K562 (cell line): Measurements from ENCODE around the gene SAPCD1. TPM values are rescaled to one million over a fixed set of nuclear protein-coding genes. Genes with fewer than 3 reads are reported as not detected.
A peak's percentile ranks its signal among the peaks of the same experiment; 100 is the strongest.

Source experiments
- ATAC-seq: fragments of 200-7000 bp; cut with Tn5 transposase; 3 replicates; pipeline ENCODE4 v1.9.1; 2020; ENCODE audit warnings: moderate library complexity
- BruUV-seq: library from RNA; stranded (reverse); fragments of 400-500 nt; replicated peaks from 2 replicates; lab custom pipeline; 2021; lab: Mats Ljungman, UMichigan
- CTCF ChIA-PET: fragments of 300-600 bp; formaldehyde crosslinking; extraction: SDS; loops from one replicate; lab custom pipeline; 2021; ENCODE audit warnings: low intra/inter-chr PET ratio; lab: Yijun Ruan, JAX
- POLR2A ChIA-PET: fragments of 300-600, 350-650 bp; sonication (Branson Sonifier 250); formaldehyde crosslinking; extraction: SDS; loops from one replicate; lab custom pipeline; 2021; ENCODE audit warnings: antibody characterized with exemption, inconsistent platforms; lab: Yijun Ruan, JAX
- DNase-seq, 4 experiments: peaks; one replicate each; pipeline versions ENCODE4 v3.0.0 to v3.0.0-alpha.2; 2011 to 2018; ENCODE audit warnings: low spot score in 3 of 4, mixed read lengths in 3 of 4; ENCODE audit errors: extremely low read depth in 1 of 4
- FAIRE-seq: peaks from 2 replicates; lab custom pipeline; 2011; peaks lifted over from hg19 to GRCh38; lab: Jason Lieb, UNC
- H2AFZ ChIP-seq: 2 replicates; pipeline ENCODE4 v1.6.0; 2011; ENCODE audit warnings: low read depth, low read length, control low read depth, inconsistent platforms
- H3K27ac ChIP-seq: fragments of 200-600 bp; 3 replicates; pipeline ENCODE4 v1.8.0; 2011; ENCODE audit warnings: low read depth, mild to moderate bottlenecking, control low read depth, inconsistent platforms, low read length, moderate library complexity, mixed read lengths; ENCODE audit errors: extremely low read depth
- H3K27me3 ChIP-seq, 2 experiments: fragments of 300-600 bp in 1 of 2; 2 replicates in 1 of 2; 3 replicates in 1 of 2; pipeline versions ENCODE4 v1.6.0 to v1.8.0; 2011; ENCODE audit warnings: inconsistent platforms in 2 of 2, low read length in 2 of 2, mild to moderate bottlenecking in 1 of 2, mixed read lengths in 1 of 2, moderate library complexity in 1 of 2; ENCODE audit not compliant: control insufficient read depth in 2 of 2, insufficient read depth in 2 of 2
- H3K36me3 ChIP-seq: fragments of 300-600 bp; 3 replicates; pipeline ENCODE4 v1.8.0; 2011; ENCODE audit warnings: mild to moderate bottlenecking, low read length, inconsistent platforms; ENCODE audit not compliant: control insufficient read depth, insufficient read depth
- H3K4me1 ChIP-seq, 2 experiments: fragments of 200-600 bp in 1 of 2; replicated peaks in 1 of 2; 2 replicates in 1 of 2; 3 replicates in 1 of 2; pipeline versions ENCODE4 v1.5.1 to v1.8.0; 2011; ENCODE audit warnings: inconsistent platforms in 2 of 2, low read length in 2 of 2, mild to moderate bottlenecking in 1 of 2, mixed read lengths in 1 of 2, moderate library complexity in 1 of 2; ENCODE audit not compliant: control insufficient read depth in 2 of 2, insufficient read depth in 2 of 2
- H3K4me2 ChIP-seq: 2 replicates; pipeline ENCODE4 v1.6.1; 2011; ENCODE audit warnings: low read length, control low read depth, inconsistent platforms, mixed read lengths; ENCODE audit not compliant: insufficient read depth
- H3K4me3 ChIP-seq: fragments of 200-600 bp; sonication (generic), shearing (Covaris generic); 2 replicates; pipeline ENCODE4 v1.5.1; 2016; ENCODE audit warnings: control low read depth, inconsistent platforms
- H3K79me2 ChIP-seq: fragments of 200-600 bp; 3 replicates; pipeline ENCODE4 v1.8.0; 2011; ENCODE audit warnings: low read length, inconsistent platforms; ENCODE audit not compliant: control insufficient read depth, insufficient read depth
- H3K9ac ChIP-seq, 2 experiments: 2 replicates each; pipeline versions ENCODE4 v1.6.0 to v1.6.1; 2011; ENCODE audit warnings: low read depth in 2 of 2, low read length in 2 of 2, control low read depth in 1 of 2, inconsistent platforms in 1 of 2, mild to moderate bottlenecking in 1 of 2, mixed read lengths in 1 of 2; ENCODE audit not compliant: insufficient read depth in 1 of 2
- H3K9me1 ChIP-seq: one replicate; pipeline ENCODE4 v1.6.0; 2011; ENCODE audit warnings: inconsistent platforms, mild to moderate bottlenecking, low read length, moderate library complexity; ENCODE audit not compliant: control insufficient read depth, insufficient read depth
- H3K9me3 ChIP-seq: replicated peaks from 2 replicates; pipeline ENCODE4 v1.5.1; 2011; ENCODE audit warnings: low read depth, low read length, inconsistent platforms; ENCODE audit not compliant: control insufficient read depth, insufficient read depth
- H4K20me1 ChIP-seq: replicated peaks from 2 replicates; pipeline ENCODE4 v1.6.1; 2011; ENCODE audit warnings: low read length, inconsistent platforms, mixed read lengths; ENCODE audit not compliant: control insufficient read depth, insufficient read depth
- DACH1 ChIP-seq: fragments of 450-650 bp; IDR thresholded peaks from 2 replicates; pipeline ENCODE4 v1.6.1; 2018; ENCODE audit not compliant: partially characterized antibody
- EHMT2 ChIP-seq: fragments of 450-650 bp; IDR thresholded peaks from 2 replicates; pipeline ENCODE4 v1.6.1; 2018; ENCODE audit warnings: antibody characterized with exemption
- HMGN3 ChIP-seq: IDR thresholded peaks from 2 replicates; pipeline ENCODE4 v1.6.1; 2011; ENCODE audit warnings: borderline replicate concordance, low read depth, mild to moderate bottlenecking, mixed read lengths, low read length; ENCODE audit not compliant: insufficient read length; ENCODE audit errors: extremely low read depth
- ILF3 ChIP-seq: fragments of 450-650 bp; IDR thresholded peaks from 2 replicates; pipeline ENCODE4 v1.6.1; 2018; ENCODE audit warnings: antibody characterized with exemption, mild to moderate bottlenecking, moderate library complexity, borderline replicate concordance
- NEUROD1 ChIP-seq: fragments of 150-350 bp; IDR thresholded peaks from 2 replicates; pipeline ENCODE4 v1.6.1; 2014; ENCODE audit warnings: borderline replicate concordance, low read length, low read depth; ENCODE audit not compliant: partially characterized antibody
- POLR2G ChIP-seq: fragments of 200-400 bp; formaldehyde crosslinking; IDR thresholded peaks from 2 replicates; pipeline ENCODE4 v1.6.1; 2017; ENCODE audit warnings: low read depth, mild to moderate bottlenecking, antibody characterized with exemption, low read length, moderate library complexity
- TAF1 ChIP-seq: IDR thresholded peaks from 2 replicates; pipeline ENCODE4 v1.6.1; 2011; ENCODE audit warnings: mild to moderate bottlenecking, low read length, moderate library complexity; ENCODE audit not compliant: insufficient read depth, control insufficient read depth, severe bottlenecking; ENCODE audit errors: extremely low read depth
- XRCC5 ChIP-seq: fragments of 200-400 bp; formaldehyde crosslinking; IDR thresholded peaks from 2 replicates; pipeline ENCODE4 v1.6.1; 2017; ENCODE audit warnings: low read depth, mild to moderate bottlenecking, low read length
- ZBTB8A ChIP-seq: fragments of 450-650 bp; IDR thresholded peaks from 2 replicates; pipeline ENCODE4 v1.6.1; 2018; ENCODE audit warnings: mild to moderate bottlenecking, moderate library complexity; ENCODE audit not compliant: partially characterized antibody
- ZFX ChIP-seq: sonication (generic); formaldehyde crosslinking; IDR thresholded peaks from 2 replicates; pipeline ENCODE4 v1.8.0; 2022; ENCODE audit warnings: mild to moderate bottlenecking, missing genetic modification reagents, moderate library complexity
- ZNF134 ChIP-seq: fragments of 250-450 bp; sonication (Bioruptor Pico); conservative IDR thresholded peaks from 2 replicates; pipeline ENCODE4 v1.4.0; 2020
- WGBS: fragments of 100-300 bp; shearing (Covaris generic); methylation state at CpG from one replicate; pipeline ENCODE4 v1.1.6; 2016; ENCODE audit warnings: low coverage, mixed read lengths; ENCODE audit not compliant: insufficient coverage; ENCODE audit errors: missing lambda C conversion rate; 5-methylcytosine and 5-hydroxymethylcytosine counted together
- in situ Hi-C: fragments of 300-500 bp; cut with MboI; formaldehyde crosslinking; loops from 4 replicates; pipeline ENCODE4 v1.15.0; 2018; ENCODE audit warnings: inconsistent platforms, mixed read lengths
- intact Hi-C: fragments of 100-400 bp; cut with micrococcal nuclease; formaldehyde crosslinking; loops from 2 replicates; pipeline ENCODE4 v1.14.2; 2022
- polyA plus RNA-seq, 8 experiments: library from polyadenylated mRNA; depleted of rRNA in 4 of 8; stranded (reverse) in 5 of 8; unstranded in 3 of 8; fragments of >200 nt; fragmentation: Nextera tagmentation in 2 of 8; fragmentation: Illumina TruSeq in 1 of 8; extraction: Ambion mirVana in 2 of 8; extraction: Trizol in 1 of 8; gene quantifications; 2 replicates each; pipeline versions ENCODE4 v1.2.1 to v1.2.3, GENCODE V29; 2011 to 2014; ENCODE audit warnings: inconsistent platforms in 1 of 8, missing spikeins in 1 of 8
- total RNA-seq, 7 experiments: library from RNA; depleted of rRNA in 6 of 7; stranded (reverse); fragments of >200 nt in 6 of 7; fragmentation: Illumina TruSeq in 2 of 7; extraction: Trizol in 2 of 7; gene quantifications; 2 replicates each; pipeline versions ENCODE4 v1.2.1 to v1.2.3, GENCODE V29; 2011 to 2021; ENCODE audit warnings: low replicate concordance in 1 of 7
- TF ChIP-seq, protein P1 (sequence below): fragments of 250-450 bp; sonication (Bioruptor Pico); IDR thresholded peaks from 2 replicates; pipeline ENCODE4 v1.5.0; 2022; ENCODE audit warnings: mild to moderate bottlenecking
- TF ChIP-seq, protein P2 (sequence below): fragments of 450-650 bp; IDR thresholded peaks from 2 replicates; pipeline ENCODE4 v1.6.1; 2017; ENCODE audit warnings: antibody characterized with exemption
- TF ChIP-seq, protein P3 (sequence below): fragments of 200-400 bp; formaldehyde crosslinking; IDR thresholded peaks from 2 replicates; pipeline ENCODE4 v1.6.1; 2017; ENCODE audit warnings: mild to moderate bottlenecking, low read depth, low read length, moderate library complexity

Gene SAPCD1
- total and polyA plus RNA-seq, 9 of the 15 experiments (the other 6 are each of a cell fraction or from before 2014, with no cell fraction given), result 2.6 to 30.2 (median 7.4) TPM

DNA sequence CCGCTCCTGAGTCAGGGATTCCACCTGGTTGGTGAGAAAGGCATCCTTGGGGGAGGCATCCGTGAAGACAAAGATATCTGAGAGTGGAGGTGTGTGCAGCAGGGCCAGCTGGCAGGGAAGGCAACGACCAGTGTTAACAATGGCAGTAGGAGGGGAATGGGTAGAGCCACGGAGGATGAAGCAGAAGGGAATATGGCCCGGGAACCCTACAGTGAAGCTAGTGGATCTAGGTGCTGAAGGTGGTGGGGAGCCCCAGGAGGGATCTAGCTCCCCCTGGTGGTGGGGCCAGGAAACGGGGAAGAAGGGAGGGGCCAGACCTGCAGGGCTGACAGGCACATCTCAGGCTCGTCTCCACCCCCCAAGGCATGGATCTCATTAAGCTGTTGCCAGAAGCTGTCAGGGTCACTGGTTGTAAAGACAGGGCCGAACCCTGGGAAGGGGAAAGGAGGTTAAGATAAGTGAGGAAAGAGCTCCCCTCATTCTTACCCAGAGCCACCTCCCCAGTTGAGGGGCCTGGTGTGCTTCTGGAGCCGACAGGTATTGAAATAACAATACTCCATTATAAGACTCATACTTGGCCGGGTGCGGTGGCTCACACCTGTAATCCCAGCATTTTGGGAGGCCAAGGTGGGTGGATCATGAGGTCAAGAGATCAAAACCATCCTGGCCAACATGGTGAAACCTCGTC, 7.4 kb downstream of the SAPCD1 start:
- H2AFZ ChIP-seq, result peak overlapping the region; percentile 73
- DNase-seq (peak; percentile 98 to 100 (median 100)), ATAC-seq (peak; percentile 91), FAIRE-seq (peak; percentile 95)
- H3K4me1 ChIP-seq, result peaks cover 24 to 68% of the 10 kb centered on the region in 2 experiments
- H4K20me1 ChIP-seq, result no peaks in the 10 kb centered on the region
- intact Hi-C loops, result loop anchor here (1.0 to 10.0 kb wide), 3 partner anchors 41 to 225 kb away; partner anchors contain the start of genes ATP6V1G2, DDAH2, DDX39B and NFKBIL1
- no TSS peak for BruUV-seq
- 29% methylated on average over 12 of the region's 12 CpGs for WGBS
- POLR2A ChIA-PET, result interaction anchor here (0.6 to 5.9 kb wide), 35 partner anchors 11 to 137 kb away, joined by 3 to 75 read pairs (median 5); partner anchors contain the start of genes BAG6, CLIC1, GPANK1 and HSPA1A
- H3K9me3 ChIP-seq, result no peaks in the 10 kb centered on the region
- H3K4me3 ChIP-seq, result no peak overlapping the region
- no peaks in the 10 kb centered on the region for H3K79me2 ChIP-seq
- H3K4me2 ChIP-seq, result peak overlapping the region; percentile 68
- H3K36me3 ChIP-seq, result no peaks in the 10 kb centered on the region
- peaks cover 4% of the 10 kb centered on the region for H3K9me1 ChIP-seq
- peak overlapping the region; percentile 26; the same call in 2 of the 3 replicates for H3K27ac ChIP-seq
- CTCF ChIA-PET, result interaction anchor here (0.6 to 2.9 kb wide), 4 partner anchors 21 to 218 kb away, joined by 3 to 35 read pairs (median 11); partner anchors contain the start of genes DDAH2 and LY6G5C
- H3K27me3 ChIP-seq, result no peaks in the 10 kb centered on the region
- in situ Hi-C loops, result loop anchor here (5.0 kb wide), 1 partner anchor 83 kb away; no protein-coding TSS in a partner anchor
- peak overlapping the region in 1 of 2 experiments; percentile 1; a peak in 1 of 4 replicates for H3K9ac ChIP-seq
- TF ChIP-seq ZNF134, result no peak
- TF ChIP-seq, protein P1, sequence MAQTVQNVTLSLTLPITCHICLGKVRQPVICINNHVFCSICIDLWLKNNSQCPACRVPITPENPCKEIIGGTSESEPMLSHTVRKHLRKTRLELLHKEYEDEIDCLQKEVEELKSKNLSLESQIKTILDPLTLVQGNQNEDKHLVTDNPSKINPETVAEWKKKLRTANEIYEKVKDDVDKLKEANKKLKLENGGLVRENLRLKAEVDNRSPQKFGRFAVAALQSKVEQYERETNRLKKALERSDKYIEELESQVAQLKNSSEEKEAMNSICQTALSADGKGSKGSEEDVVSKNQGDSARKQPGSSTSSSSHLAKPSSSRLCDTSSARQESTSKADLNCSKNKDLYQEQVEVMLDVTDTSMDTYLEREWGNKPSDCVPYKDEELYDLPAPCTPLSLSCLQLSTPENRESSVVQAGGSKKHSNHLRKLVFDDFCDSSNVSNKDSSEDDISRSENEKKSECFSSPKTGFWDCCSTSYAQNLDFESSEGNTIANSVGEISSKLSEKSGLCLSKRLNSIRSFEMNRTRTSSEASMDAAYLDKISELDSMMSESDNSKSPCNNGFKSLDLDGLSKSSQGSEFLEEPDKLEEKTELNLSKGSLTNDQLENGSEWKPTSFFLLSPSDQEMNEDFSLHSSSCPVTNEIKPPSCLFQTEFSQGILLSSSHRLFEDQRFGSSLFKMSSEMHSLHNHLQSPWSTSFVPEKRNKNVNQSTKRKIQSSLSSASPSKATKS (CRISPR knock-in tag), result no peak
- TF ChIP-seq XRCC5, result peak; percentile 99
- peak; percentile 27 for TF ChIP-seq HMGN3
- no peak for TF ChIP-seq POLR2G
- TF ChIP-seq, protein P2, sequence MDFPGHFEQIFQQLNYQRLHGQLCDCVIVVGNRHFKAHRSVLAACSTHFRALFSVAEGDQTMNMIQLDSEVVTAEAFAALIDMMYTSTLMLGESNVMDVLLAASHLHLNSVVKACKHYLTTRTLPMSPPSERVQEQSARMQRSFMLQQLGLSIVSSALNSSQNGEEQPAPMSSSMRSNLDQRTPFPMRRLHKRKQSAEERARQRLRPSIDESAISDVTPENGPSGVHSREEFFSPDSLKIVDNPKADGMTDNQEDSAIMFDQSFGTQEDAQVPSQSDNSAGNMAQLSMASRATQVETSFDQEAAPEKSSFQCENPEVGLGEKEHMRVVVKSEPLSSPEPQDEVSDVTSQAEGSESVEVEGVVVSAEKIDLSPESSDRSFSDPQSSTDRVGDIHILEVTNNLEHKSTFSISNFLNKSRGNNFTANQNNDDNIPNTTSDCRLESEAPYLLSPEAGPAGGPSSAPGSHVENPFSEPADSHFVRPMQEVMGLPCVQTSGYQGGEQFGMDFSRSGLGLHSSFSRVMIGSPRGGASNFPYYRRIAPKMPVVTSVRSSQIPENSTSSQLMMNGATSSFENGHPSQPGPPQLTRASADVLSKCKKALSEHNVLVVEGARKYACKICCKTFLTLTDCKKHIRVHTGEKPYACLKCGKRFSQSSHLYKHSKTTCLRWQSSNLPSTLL, result no peak
- TF ChIP-seq DACH1, result peak; percentile 34
- TF ChIP-seq ZBTB8A, result no peak
- peak; percentile 39; the same call in 1 of the 2 replicates for TF ChIP-seq ZFX (CRISPR knock-in tag)
- TF ChIP-seq TAF1, result peak; percentile 29
- TF ChIP-seq NEUROD1, result peak; percentile 73
- peak; percentile 89 for TF ChIP-seq EHMT2
- TF ChIP-seq ILF3, result no peak
- TF ChIP-seq, protein P3, sequence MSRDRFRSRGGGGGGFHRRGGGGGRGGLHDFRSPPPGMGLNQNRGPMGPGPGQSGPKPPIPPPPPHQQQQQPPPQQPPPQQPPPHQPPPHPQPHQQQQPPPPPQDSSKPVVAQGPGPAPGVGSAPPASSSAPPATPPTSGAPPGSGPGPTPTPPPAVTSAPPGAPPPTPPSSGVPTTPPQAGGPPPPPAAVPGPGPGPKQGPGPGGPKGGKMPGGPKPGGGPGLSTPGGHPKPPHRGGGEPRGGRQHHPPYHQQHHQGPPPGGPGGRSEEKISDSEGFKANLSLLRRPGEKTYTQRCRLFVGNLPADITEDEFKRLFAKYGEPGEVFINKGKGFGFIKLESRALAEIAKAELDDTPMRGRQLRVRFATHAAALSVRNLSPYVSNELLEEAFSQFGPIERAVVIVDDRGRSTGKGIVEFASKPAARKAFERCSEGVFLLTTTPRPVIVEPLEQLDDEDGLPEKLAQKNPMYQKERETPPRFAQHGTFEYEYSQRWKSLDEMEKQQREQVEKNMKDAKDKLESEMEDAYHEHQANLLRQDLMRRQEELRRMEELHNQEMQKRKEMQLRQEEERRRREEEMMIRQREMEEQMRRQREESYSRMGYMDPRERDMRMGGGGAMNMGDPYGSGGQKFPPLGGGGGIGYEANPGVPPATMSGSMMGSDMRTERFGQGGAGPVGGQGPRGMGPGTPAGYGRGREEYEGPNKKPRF, result no peak
